NB4 (cell line): Measurements from ENCODE around the gene TOMT.

Experiments
- DNase-seq: peaks from one replicate; pipeline ENCODE4 v3.0.0; 2010; ENCODE audit warnings: low read depth
- H3K4me3 ChIP-seq: one replicate; pipeline ENCODE4 v1.5.1; 2011; ENCODE audit warnings: mild to moderate bottlenecking, low read depth, low read length, moderate library complexity
- MAX ChIP-seq: IDR thresholded peaks from 2 replicates; pipeline ENCODE4 v1.6.1; 2011; ENCODE audit warnings: low read depth, low read length
- MYC ChIP-seq: IDR thresholded peaks from 2 replicates; pipeline ENCODE4 v1.6.1; 2011; ENCODE audit warnings: low read depth, low read length
- POLR2A ChIP-seq: IDR thresholded peaks from 2 replicates; pipeline ENCODE4 v1.6.1; 2011; ENCODE audit warnings: mild to moderate bottlenecking; ENCODE audit not compliant: insufficient read length; ENCODE audit errors: extremely low read depth
- TF ChIP-seq, protein P1 (sequence below): IDR thresholded peaks from one replicate; pipeline ENCODE4 v1.5.1; 2012; ENCODE audit warnings: low read depth, low read length

The TOMT gene

DNA sequence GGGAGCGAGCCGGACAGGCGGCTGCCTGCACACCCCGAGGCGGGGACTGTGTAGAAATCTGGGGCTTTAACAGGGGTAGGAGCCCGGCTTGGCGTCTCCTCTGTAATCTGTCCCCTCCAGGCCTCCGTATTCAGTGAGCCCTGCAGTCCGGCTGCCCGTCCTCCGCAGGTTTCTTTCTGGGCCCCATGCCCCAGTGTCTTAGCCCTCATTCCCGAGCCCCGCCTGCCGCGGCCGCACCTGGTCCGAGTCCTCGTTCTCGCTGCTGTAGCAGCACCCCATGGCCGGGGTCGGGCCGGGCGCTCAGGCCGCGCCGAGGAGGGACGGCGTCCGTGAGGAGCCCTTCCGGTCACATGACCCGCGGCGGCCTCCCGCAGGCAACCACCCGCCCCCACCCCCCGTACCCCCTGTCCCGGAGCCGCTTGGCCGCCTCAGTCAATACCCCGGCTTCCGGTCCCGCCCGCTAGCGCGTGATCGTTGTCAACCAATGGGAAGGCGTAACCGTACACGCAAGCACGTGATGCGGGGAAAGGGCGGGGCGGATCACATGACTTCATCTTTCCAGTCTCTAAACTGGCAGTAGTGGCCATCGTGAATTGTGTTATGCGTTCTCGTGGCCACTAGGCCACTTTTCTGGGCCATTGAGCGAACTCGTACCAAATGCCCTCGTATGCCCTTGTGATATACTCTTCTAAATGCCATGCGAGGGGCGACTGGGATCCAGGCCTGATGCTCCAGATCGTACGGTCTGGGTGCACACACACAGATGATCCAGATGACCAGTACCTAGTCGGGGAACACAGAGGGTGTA is 2.6 kb upstream of the TOMT start, which contains the start of gene LAMTOR1:
LAMTOR1 (minus strand) TSS at position 352 of the 808 bp plus-strand sequence; CDS start at position 279, 73 bp downstream.
- peak within 1 kb of the TSS; percentile 90 for H3K4me3 ChIP-seq
- peak; percentile 100 for DNase-seq
- TF ChIP-seq, protein P1, sequence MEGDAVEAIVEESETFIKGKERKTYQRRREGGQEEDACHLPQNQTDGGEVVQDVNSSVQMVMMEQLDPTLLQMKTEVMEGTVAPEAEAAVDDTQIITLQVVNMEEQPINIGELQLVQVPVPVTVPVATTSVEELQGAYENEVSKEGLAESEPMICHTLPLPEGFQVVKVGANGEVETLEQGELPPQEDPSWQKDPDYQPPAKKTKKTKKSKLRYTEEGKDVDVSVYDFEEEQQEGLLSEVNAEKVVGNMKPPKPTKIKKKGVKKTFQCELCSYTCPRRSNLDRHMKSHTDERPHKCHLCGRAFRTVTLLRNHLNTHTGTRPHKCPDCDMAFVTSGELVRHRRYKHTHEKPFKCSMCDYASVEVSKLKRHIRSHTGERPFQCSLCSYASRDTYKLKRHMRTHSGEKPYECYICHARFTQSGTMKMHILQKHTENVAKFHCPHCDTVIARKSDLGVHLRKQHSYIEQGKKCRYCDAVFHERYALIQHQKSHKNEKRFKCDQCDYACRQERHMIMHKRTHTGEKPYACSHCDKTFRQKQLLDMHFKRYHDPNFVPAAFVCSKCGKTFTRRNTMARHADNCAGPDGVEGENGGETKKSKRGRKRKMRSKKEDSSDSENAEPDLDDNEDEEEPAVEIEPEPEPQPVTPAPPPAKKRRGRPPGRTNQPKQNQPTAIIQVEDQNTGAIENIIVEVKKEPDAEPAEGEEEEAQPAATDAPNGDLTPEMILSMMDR: peak; percentile 48
- TF ChIP-seq MYC (no peak; the same call in 1 of the 2 replicates), POLR2A (peak; percentile 82), MAX (peak; percentile 100)

DNA sequence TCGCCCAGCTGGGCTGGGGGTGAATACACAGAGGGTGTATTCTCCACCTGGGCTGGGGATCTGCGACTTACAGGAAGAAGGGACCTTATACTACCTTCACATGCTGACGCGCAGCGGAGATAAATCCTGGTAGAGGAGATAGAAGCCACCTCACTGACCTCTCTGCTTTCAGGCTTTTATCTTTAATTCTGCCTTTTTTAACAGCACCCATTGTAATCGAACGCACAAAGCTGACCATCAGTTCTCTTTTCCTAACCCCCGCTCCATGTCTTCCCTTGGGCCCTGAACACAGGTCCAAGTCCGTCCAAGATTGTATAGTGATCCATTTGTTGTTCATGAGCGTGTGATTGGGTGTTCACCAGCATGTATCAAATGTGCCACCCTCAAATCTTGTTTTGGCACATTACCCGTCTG is 2.0 kb upstream of the TOMT start:
- TF ChIP-seq MYC: no peak
- TF ChIP-seq POLR2A: no peak
- TF ChIP-seq, protein P1: no peak
- no peak for TF ChIP-seq MAX
- DNase-seq: no peak
- H3K4me3 ChIP-seq: peak overlapping the region; percentile 48

DNA sequence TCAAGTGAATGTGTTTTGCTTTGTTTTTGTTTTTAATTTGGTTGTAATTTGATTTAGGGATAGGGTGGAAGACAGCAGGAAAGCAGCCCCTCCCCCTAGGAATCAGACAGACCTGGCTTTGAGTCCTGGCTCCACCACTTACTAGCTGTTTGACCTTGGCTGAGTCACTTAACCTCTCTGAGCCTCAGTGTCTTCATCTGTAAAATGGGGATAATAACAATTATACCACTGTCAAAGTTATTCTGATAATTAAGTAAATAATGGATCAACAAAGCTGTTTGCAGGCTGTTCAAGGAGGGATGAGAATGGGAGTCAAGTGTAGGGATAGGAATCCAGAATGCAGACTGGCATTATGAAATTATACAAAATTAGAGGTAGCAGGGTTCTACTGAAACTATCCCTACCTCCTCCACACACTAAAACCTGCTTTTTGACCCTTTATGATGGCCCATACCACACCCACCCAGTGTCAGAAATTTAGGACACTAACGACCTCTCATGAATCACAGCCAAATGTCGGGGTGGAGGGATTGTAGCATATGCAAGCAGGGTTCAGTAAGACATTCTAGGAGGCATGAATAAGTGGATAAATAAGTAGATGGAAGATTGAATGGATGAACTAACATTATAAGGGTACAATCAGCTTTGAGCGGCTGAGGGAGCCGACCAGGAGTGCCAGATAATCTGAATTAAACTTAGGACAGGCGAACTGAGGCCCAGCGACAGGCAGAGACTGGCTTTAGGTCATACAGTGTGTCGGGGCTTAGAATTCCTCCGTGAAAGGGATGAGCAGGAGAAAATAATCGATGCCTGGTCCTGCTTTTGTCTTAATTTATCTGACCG is 5.8 kb downstream of the TOMT start:
- no peak for DNase-seq
- TF ChIP-seq MAX: no peak
- no peak for TF ChIP-seq MYC
- no peak for TF ChIP-seq POLR2A
- TF ChIP-seq, protein P1: no peak
- H3K4me3 ChIP-seq: peak overlapping the region; percentile 81

- peak; percentile 100 for DNase-seq
- TF ChIP-seq MAX: peak; percentile 91
- TF ChIP-seq MYC: peak; percentile 92
- peak; percentile 99 for TF ChIP-seq POLR2A
- TF ChIP-seq, protein P1: no peak
- peak within 1 kb of the TSS; percentile 81 for H3K4me3 ChIP-seq
Measured at GRCh38 chr11:72112143-72112977, 6.6 kb downstream of the TOMT start, which contains the start of gene ANAPC15. TSS of gene ANAPC15 (minus strand) at chr11:72112695. CDS start at chr11:72111276, 1,419 bp downstream.

GRCh38 chr11:72112978-72113808 is 7.5 kb downstream of the TOMT start:
- peak; percentile 25 for DNase-seq
- no peak for TF ChIP-seq MYC
- TF ChIP-seq, protein P1: no peak
- no peak for TF ChIP-seq POLR2A
- 0 out of 2 replicates have a peak, but pooled peaks have one; percentile 4 for TF ChIP-seq MAX
- H3K4me3 ChIP-seq: peak overlapping the region; percentile 81
